Aorta (tissue), 5 donors: ENCODE results near the gene RNU6-1. TPM values are rescaled to one million over a fixed set of nuclear protein-coding genes. Genes with fewer than 3 reads are reported as not detected.
A peak's percentile ranks its signal among the peaks of the same experiment; 100 is the strongest.

Source experiments
- ATAC-seq: fragments of 200-7000 bp; cut with Tn5 transposase; one replicate; pipeline ENCODE4 v1.9.1; 2022; ENCODE audit warnings: moderate library complexity; ENCODE audit not compliant: low FRiP score
- DNase-seq, 2 donors: peaks; one replicate each; pipeline ENCODE4 v3.0.0-alpha.2; 2020
- H3K27ac ChIP-seq, 2 donors: one replicate each; pipeline ENCODE4 v1.5.1; 2013; ENCODE audit warnings: low read length in 2 of 2, mild to moderate bottlenecking in 2 of 2, moderate library complexity in 2 of 2, control low read depth in 1 of 2, inconsistent platforms in 1 of 2, low read depth in 1 of 2
- H3K27me3 ChIP-seq, 2 donors: one replicate each; pipeline ENCODE4 v1.6.1; 2013; ENCODE audit warnings: control low read depth in 1 of 2, low read length in 1 of 2, mild to moderate bottlenecking in 1 of 2, moderate library complexity in 1 of 2; ENCODE audit not compliant: insufficient read depth in 2 of 2, control insufficient read depth in 1 of 2
- H3K36me3 ChIP-seq, 2 donors: one replicate each; pipeline ENCODE4 v1.6.1; 2013; ENCODE audit warnings: control low read depth in 1 of 2, low read length in 1 of 2, mild to moderate bottlenecking in 1 of 2; ENCODE audit not compliant: insufficient read depth in 2 of 2, control insufficient read depth in 1 of 2
- H3K4me1 ChIP-seq, 2 donors: one replicate each; pipeline ENCODE4 v1.6.1; 2013; ENCODE audit warnings: low read length in 2 of 2, control low read depth in 1 of 2, mild to moderate bottlenecking in 1 of 2, moderate library complexity in 1 of 2; ENCODE audit not compliant: insufficient read depth in 2 of 2, control insufficient read depth in 1 of 2
- H3K4me3 ChIP-seq, 2 donors: one replicate each; pipeline ENCODE4 v1.5.1; 2013; ENCODE audit warnings: low read length in 2 of 2, control low read depth in 1 of 2, mild to moderate bottlenecking in 1 of 2
- H3K9me3 ChIP-seq: one replicate; pipeline ENCODE4 v1.6.1; 2013; ENCODE audit warnings: mild to moderate bottlenecking, low read length; ENCODE audit not compliant: control insufficient read depth
- WGBS, 2 donors: extraction: QIAGEN DNeasy Blood & Tissue Kit; methylation state at CpG; one replicate each; pipeline ENCODE4 v1.1.7; 2013; 5-methylcytosine and 5-hydroxymethylcytosine counted together
- intact Hi-C, 2 donors: fragments of 100-400 bp; cut with DNase I; formaldehyde crosslinking; loops; one replicate each; pipeline versions ENCODE4 v1.14.2 to v1.15.0; 2022
- polyA plus RNA-seq, 2 donors: library from polyadenylated mRNA; stranded (reverse); fragments of 200-250 nt; gene quantifications; one replicate each; pipeline ENCODE4 v1.2.3, GENCODE V29; 2013
- total RNA-seq, 2 donors: library from RNA; stranded (reverse); fragmentation: NEBNext Ultra II Directional; extraction: Animal tissue kit (Norgen Biotek cat#: 25700); gene quantifications; one replicate each; pipeline ENCODE4 v1.2.1, GENCODE V29; 2021
- donor health status: healthy with polysubstance abuse.
- donor health status: Bipolar disorder and iron deficiency.
- donor health status: DM: no; HTN: no; CAD: no.
- donor health status: DM: no; HTN: no; CAD: no.
- donor health status: DM: yes; HTN: yes; CAD: no.

The RNU6-1 gene
- total and polyA plus RNA-seq, 4 donors, result not detected

DNA sequence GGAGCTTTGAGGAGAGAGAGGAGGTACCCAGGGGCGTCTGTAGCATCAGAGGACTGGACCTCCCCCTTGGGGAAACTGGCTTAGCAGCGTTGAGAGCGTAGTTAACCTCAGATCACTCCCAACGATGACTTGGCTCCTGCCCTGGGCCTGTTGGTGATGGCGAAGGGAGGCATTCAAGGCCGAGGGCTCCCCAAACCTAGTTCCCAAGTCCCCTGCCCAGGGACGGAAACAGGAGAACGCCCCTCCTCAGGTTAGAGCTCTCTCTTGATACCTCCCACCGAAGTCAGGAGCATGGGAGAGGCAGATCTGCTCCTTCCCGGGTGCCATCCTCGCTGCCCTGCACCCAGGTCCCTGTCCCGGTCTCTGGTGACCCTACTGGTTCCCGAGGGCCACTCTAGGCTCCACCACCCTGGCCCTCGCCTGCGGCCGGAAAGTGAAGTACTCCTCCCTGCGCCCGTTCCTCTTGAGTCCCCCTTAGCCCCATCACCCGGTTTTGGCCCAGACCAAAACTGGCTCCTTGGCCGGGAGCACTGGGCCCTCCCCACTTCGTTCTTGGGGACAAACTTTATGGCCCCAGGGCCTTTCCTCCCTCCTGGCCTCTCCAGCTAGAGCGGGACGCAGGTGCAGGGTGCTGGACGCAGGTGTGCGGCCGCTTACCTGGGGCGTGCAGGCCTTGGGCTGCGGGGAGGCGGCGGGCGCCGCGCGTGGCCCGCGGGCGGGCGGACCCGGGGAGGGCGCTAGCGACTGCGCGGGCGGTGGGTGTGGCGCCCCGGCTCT is 17.1 kb downstream of the RNU6-1 start:
- H3K9me3 ChIP-seq, result peaks cover 3% of the 10 kb centered on the region
- WGBS, 2 donors, result 3 to 5% methylated on average over 29 to 46 of the region's 46 CpGs
- intact Hi-C loops, result no loop called here
- no peaks in the 10 kb centered on the region for H3K4me1 ChIP-seq
- H3K36me3 ChIP-seq, result no peaks in the 10 kb centered on the region
- peaks cover 0 to 2% of the 10 kb centered on the region in 2 donors for H3K27me3 ChIP-seq
- DNase-seq, result peak in 1 of 2 donors; percentile 70
- no peak overlapping the region for H3K27ac ChIP-seq
- no peak overlapping the region for H3K4me3 ChIP-seq
- no peak for ATAC-seq

DNA sequence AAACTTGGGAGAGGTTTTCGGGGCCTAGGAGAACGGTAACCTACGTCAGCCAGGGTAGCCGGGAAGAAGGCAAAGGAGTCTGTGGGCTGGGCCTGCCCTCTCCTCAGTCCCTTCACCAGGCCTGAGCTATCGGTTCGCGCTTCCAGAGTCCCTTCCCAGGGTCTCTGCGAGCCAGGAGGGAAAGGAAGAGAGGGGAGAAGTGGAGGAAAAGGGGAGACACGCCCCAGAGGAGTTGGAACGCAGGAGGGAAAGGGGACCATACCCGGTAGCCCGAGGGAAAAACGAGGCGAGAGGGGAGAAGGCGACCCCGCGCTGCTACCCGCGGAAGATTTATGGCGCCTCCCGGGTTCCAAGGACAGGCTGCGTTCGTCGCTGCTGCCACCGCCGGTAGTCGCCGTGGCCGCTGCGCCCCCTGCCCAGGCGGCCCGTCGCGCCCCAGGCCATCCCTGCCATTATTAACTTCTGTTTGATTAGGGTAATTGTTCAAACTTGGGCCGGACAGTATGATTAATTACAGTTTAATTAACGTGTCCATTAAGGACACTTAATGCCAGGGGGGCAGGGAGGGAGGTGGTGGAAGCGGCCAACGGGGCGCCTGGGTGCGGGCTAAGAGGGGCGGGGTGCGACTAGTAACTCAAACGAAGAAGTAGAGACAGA is 17.9 kb downstream of the RNU6-1 start:
- Histone ChIP-seq H3K27ac (no peak overlapping the region), H3K9me3 (peaks cover 3% of the 10 kb centered on the region), H3K27me3 (peaks cover 0 to 2% of the 10 kb centered on the region in 2 donors), H3K4me3 (no peak overlapping the region), H3K4me1 (no peaks in the 10 kb centered on the region), H3K36me3 (no peaks in the 10 kb centered on the region)
- peak in 1 of 2 donors; percentile 57 for DNase-seq
- intact Hi-C loops, result no loop called here
- 2% methylated on average over 41 to 43 of the region's 43 CpGs for WGBS, 2 donors
- no peak for ATAC-seq

DNA sequence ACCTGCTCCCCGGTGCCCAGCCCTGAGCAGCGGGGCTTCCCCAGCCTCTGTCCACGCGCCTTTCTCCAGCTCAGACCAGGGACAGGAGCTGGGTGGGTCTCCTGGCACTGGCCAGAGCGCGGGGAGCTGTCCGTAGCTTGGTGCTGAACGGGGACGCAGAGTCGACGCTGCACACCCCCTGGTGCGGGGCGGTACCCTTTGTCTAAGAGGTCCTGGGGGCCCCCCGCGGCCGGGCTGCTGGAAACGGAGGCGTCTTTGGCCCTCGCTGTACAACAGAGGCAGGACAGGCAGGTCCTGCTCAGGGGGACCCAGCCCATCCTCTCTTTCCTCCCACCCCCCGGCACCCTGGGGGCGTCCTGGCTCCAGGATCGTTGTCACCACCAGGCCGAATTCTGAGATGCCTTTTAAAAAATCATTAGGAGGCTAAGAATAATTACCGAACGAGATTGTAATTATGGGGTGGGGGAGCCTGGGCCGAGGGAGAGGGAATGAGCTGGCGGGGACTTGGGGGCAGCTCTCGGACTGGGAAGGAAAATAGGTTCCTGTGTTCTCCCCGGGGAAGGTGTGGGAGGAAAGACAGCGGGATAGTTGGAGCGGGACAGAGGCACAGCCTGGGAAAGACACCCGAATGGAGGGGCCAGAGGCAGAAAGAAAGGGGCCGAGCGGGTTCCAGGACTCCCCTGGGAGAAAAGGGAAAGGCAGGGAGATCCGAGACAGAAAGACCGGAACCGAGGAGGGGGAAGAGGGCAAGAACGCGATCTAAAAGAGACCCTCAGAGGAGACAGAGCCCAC is 18.7 kb downstream of the RNU6-1 start:
- peak; percentile 66 for ATAC-seq
- H3K27ac ChIP-seq, result no peak overlapping the region
- peaks cover 1% of the 10 kb centered on the region for H3K9me3 ChIP-seq
- intact Hi-C loops, result no loop called here
- DNase-seq, result peak in 1 of 2 donors; percentile 90
- no peak overlapping the region for H3K4me3 ChIP-seq
- 1 to 3% methylated on average over 39 of the region's 39 CpGs for WGBS, 2 donors
- no peaks in the 10 kb centered on the region for H3K36me3 ChIP-seq
- H3K27me3 ChIP-seq, result peaks cover 0 to 2% of the 10 kb centered on the region in 2 donors
- no peaks in the 10 kb centered on the region for H3K4me1 ChIP-seq

DNA sequence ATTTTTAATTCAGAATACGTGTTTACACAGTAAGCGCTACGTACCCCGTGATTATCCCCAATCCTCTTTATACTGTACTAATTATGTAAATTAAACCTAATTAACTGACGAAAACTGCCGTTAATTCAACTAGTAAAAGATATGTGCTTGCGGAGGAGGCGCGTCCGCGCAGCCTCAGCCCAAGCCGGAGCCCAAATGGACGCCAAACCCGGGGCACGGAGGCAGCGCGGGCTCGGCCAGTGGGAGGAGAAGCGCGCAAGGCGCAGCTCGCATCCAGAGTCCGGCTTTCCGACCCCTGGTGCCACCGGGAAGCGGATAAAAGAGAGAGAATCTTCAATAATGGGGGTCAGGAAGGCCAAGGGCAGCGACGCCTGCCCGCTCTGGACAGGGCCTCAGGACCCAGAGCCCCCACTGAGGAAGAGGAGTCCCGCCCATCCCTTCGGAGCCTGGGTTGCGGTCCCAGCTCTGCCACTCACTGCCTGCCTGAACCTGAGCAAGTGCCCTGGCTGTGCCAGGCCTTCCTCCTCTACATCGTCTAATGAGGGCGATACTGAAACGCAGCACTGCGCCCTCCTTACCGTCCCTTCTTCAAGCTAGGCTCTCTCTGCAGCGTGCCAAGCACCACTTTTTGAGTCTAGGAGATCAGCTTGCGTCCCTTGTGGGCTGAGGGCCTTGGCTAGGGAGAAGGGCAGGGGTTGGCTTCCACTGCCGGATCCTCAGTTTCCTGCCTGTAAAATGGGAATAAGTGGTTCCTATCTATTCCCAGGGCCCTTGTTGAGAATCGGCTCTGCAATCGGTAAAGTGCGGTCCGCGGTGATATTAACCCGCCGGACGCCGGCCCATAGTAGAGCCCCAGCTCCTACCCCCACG is 19.5 kb downstream of the RNU6-1 start:
- no peaks in the 10 kb centered on the region for H3K36me3 ChIP-seq
- no peak overlapping the region for H3K4me3 ChIP-seq
- intact Hi-C loops, result no loop called here
- peak in 1 of 2 donors; percentile 69 for DNase-seq
- peaks cover 1% of the 10 kb centered on the region for H3K9me3 ChIP-seq
- H3K27ac ChIP-seq, result no peak overlapping the region
- WGBS, 2 donors, result 6 to 9% methylated on average over 49 to 50 of the region's 50 CpGs
- ATAC-seq, result no peak
- H3K27me3 ChIP-seq, result peaks cover 0 to 2% of the 10 kb centered on the region in 2 donors
- H3K4me1 ChIP-seq, result no peaks in the 10 kb centered on the region

DNA sequence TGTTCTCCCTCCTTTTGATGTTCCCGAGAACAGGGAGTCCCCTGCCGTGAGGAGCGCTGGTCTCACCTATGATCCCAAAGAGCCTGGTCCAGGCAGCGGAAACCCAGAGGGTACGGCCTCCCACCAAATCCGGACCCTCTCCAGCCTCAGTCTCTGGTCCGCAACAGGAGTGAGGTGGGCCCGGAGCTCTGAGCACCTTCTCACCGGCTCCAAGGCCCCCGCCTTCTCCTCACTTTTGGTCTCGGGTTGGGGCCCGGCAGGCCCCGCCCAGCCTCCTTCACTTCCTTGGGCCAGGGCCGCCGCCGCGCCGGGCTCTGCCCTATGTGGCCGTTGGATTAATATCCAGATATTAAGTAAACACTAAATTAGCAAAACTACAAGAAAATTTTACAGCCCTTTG is 20.2 kb downstream of the RNU6-1 start:
- H3K27me3 ChIP-seq, result peaks cover 0 to 2% of the 10 kb centered on the region in 2 donors
- peak in 1 of 2 donors; percentile 70 for DNase-seq

DNA sequence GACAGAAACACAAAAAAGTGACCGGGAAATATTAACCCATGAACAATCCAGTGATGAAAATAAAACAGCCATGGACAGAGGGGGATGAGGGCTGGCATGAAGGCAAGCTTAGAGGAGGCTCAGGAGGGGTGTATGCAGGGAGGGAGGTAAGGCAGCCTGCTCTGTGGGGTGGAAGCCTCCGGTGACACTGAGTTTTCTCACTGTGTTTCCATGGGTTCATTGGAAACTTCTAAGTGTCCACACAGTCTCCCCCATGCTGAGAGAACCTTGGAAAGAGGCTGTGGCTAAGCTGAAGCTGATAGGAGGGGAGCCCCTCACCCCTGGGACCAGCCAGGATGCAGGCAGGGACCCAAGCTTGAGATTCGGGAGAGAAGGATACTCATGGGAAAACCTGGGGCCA is 21.4 kb downstream of the RNU6-1 start:
- Histone ChIP-seq H3K9me3 (peaks cover 5% of the 10 kb centered on the region), H3K4me3 (no peak overlapping the region), H3K27ac (no peak overlapping the region), H3K4me1 (no peaks in the 10 kb centered on the region), H3K36me3 (no peaks in the 10 kb centered on the region), H3K27me3 (peaks cover 0 to 2% of the 10 kb centered on the region in 2 donors)
- intact Hi-C loops, result no loop called here
- 52 to 68% methylated on average over 3 of the region's 3 CpGs for WGBS, 2 donors
- ATAC-seq, result no peak
- DNase-seq, result peak in 1 of 2 donors; percentile 13

More for the DNA sequence above, 20.2 kb downstream of the RNU6-1 start:
- no peak for ATAC-seq
- WGBS, 2 donors, result 9 to 11% methylated on average over 17 to 19 of the region's 19 CpGs
- no peaks in the 10 kb centered on the region for H3K36me3 ChIP-seq
- H3K9me3 ChIP-seq, result peaks cover 5% of the 10 kb centered on the region
- no peak overlapping the region for H3K27ac ChIP-seq
- intact Hi-C loops, result no loop called here
- no peak overlapping the region for H3K4me3 ChIP-seq
- H3K4me1 ChIP-seq, result no peaks in the 10 kb centered on the region

DNA sequence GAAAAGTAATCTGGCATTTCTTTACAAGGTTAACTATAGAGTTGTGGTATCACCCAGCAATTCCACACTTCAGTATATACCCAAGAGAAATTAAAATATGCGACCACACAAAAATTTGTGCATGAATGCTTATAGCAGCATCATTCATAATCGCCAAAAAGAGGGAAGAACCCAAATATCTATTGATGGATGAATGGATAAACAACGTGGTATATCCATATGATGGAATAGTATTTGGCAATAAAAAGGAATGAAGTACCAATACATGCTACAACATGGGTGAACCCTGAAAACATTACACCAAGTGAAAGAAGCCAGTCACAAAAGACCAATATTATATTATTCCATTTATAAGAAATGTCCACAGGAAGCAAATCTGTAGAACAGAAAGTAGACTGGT is 23.2 kb downstream of the RNU6-1 start:
- DNase-seq, result no peak
- peaks cover 0 to 2% of the 10 kb centered on the region in 2 donors for H3K27me3 ChIP-seq
- intact Hi-C loops, result no loop called here
- H3K27ac ChIP-seq, result no peak overlapping the region
- peaks cover 5% of the 10 kb centered on the region for H3K9me3 ChIP-seq
- no peaks in the 10 kb centered on the region for H3K4me1 ChIP-seq
- H3K36me3 ChIP-seq, result no peaks in the 10 kb centered on the region
- WGBS, 2 donors, result 91 to 94% methylated on average over 3 of the region's 3 CpGs
- no peak for ATAC-seq
- no peak overlapping the region for H3K4me3 ChIP-seq

DNA sequence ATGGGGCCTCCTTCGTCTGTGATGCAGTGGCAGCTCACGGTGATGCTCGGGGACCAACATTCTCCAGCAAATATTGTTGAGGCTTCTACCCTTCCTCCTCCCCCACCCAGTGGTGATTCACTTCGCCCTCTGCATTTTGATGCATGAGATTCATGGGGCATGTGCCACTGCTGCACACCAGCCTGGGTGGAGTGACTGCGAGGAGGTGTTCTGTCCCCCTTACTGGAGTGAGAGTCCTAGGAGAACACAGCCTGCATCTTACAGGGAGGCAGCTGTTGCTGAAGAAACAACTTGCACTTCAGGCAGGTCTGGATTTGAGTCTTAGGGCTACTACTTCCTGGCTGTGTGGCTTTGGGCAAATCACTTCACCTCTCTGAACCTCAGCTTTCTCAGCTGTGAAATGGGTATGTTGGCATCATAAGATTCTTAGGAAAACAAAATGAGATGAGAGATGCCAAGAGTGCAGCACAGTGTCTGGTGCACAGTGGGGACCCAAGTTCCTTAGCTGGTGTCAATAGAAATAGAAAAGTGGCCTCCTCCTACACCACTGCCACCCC is 24.7 kb downstream of the RNU6-1 start:
- Histone ChIP-seq H3K36me3 (no peaks in the 10 kb centered on the region), H3K4me1 (no peaks in the 10 kb centered on the region), H3K9me3 (peaks cover 5% of the 10 kb centered on the region), H3K27me3 (no peaks in the 10 kb centered on the region), H3K27ac (no peak overlapping the region), H3K4me3 (no peak overlapping the region)
- 74 to 77% methylated on average over 5 of the region's 5 CpGs for WGBS, 2 donors
- ATAC-seq (no peak), DNase-seq (no peak)
- intact Hi-C loops, result no loop called here
